ENCODE results near the gene CRLF2. TPM values are rescaled to one million over a fixed set of nuclear protein-coding genes. Genes with fewer than 3 reads are reported as not detected.

Gene CRLF2
- polyA plus RNA-seq, 3 donors = 0.11 to 0.17 TPM; not detected in 1

DNA sequence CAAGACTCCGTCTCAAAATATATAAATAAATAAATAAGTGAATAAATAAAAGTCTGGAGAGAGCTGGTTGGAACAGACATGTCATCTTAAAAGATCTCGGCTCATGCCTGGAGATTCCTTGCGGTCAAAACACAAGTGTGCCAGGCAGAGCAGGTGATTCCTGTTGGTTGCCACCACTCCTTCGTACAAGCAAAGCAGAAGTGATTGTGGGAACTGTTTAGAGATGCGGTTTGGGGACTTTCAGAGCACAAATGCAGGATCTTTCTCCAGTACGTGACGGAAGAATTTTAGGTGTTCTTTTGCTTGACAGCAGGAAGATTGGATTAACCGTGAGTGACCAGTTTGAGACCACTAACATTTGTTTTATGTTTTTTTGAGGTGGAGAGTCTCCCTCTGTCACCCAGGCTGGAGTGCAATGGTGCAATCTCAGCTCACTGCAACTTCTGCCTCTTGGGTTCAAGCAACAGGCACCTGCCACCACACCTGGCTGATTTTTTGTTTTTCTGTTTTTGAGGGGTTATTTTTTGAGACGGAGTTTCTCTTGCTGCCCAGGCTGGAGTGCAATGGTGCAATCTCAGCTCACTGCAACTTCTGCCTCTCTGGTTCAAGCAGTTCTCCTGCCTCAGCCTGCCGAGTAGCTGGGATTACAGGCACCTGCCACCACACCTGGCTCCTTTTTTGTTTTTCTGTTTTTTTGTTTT, 2.8 kb upstream of the CRLF2 start:
- Histone ChIP-seq H3K9ac (ENCODE audit: insufficient read depth, low read length, poor library complexity, severe bottlenecking) (no peak overlapping the region), H3K36me3 (replicated peaks in 1 of 2; ENCODE audit: control insufficient read depth in 1 of 2, insufficient read depth in 2 of 2, low read length in 2 of 2) (no peaks in the 10 kb centered on the region), H4K20me1 (ENCODE audit: insufficient read depth, low read length) (no peaks in the 10 kb centered on the region), H2AFZ (ENCODE audit: insufficient read depth, low read depth, low read length, poor library complexity, severe bottlenecking) (no peak overlapping the region), H3K9me3 (replicated peaks in 1 of 2; ENCODE audit: control insufficient read depth in 1 of 2, insufficient read depth in 1 of 2, low read length in 2 of 2) (no peaks in the 10 kb centered on the region), H3K27ac (ENCODE audit: low read depth in 1 of 2, low read length in 2 of 2) (no peak overlapping the region), H3K4me1 (ENCODE audit: control insufficient read depth in 1 of 2, insufficient read depth in 2 of 2, low read length in 2 of 2) (peaks cover 20 to 26% of the 10 kb centered on the region in 2 donors), H3K79me2 (ENCODE audit: insufficient read depth, low read length) (no peaks in the 10 kb centered on the region), H3K4me3 (replicated peaks in 1 of 3; ENCODE audit: low read depth in 2 of 3, low read length in 3 of 3) (peak overlapping the region in 1 of 3 experiments; percentile 30), H3K27me3 (ENCODE audit: control insufficient read depth in 2 of 2, insufficient read depth in 2 of 2, low read length in 2 of 2) (no peaks in the 10 kb centered on the region), H3K4me2 (replicated peaks; ENCODE audit: extremely low read depth, low read length, poor library complexity, severe bottlenecking) (peak overlapping the region; percentile 55)
- Mint-ChIP-seq H3K9me3 (peaks cover 0 to 8% (median 2%) of the 10 kb centered on the region in 7 donors), H3K27ac (peak overlapping the region; percentile 6 to 92 (median 75)), H3K4me1 (peaks cover 36% of the 10 kb centered on the region), H3K36me3 (no peaks in the 10 kb centered on the region), H3K4me3 (peak overlapping the region; percentile 37 to 83), H3K27me3 (ENCODE audit: low read depth in 3 of 3) (peaks cover 10 to 35% (median 16%) of the 10 kb centered on the region in 3 donors)
- no peak for TF ChIP-seq CTCF (IDR thresholded peaks at IDR 0.05)
- intact Hi-C loops (cut with micrococcal nuclease) = no loop called here
- WGBS (ENCODE audit: insufficient coverage) = 3% methylated on average over 8 of the region's 10 CpGs
- DNase-seq = peak; percentile 72 to 97 (median 82)

DNA sequence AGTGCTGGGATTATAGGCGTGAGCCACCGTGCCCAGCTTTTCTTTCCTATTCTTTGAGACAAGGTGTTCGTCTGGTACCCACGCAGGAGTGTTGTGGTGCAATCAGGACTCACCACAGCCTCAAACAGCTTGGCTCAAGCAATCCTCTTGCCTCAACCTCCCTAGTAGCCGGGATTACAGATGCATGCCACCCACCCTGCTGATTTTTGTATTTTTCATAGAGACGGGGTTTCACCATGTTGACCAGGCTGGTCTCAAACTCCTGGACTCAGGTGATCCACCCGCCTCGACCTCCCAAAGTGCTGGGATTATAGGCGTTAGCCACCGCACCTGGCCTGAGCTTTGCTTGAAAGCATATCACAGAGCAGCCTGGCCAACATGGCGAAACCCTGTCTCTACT, 1.5 kb upstream of the CRLF2 start:
- no peak overlapping the region for H3K27ac ChIP-seq (ENCODE audit: low read depth in 1 of 2, low read length in 2 of 2)
- no peak overlapping the region for H3K4me3 Mint-ChIP-seq
- peaks cover 10 to 35% (median 16%) of the 10 kb centered on the region in 3 donors for H3K27me3 Mint-ChIP-seq (ENCODE audit: low read depth in 3 of 3)
- H3K9ac ChIP-seq (ENCODE audit: insufficient read depth, low read length, poor library complexity, severe bottlenecking) = no peak overlapping the region
- peak overlapping the region in 4 of 7 donors; percentile 22 to 83 (median 58) for H3K27ac Mint-ChIP-seq
- no peak for TF ChIP-seq CTCF (IDR thresholded peaks at IDR 0.05)
- peaks cover 42% of the 10 kb centered on the region for H3K4me1 Mint-ChIP-seq
- no peaks in the 10 kb centered on the region for H3K79me2 ChIP-seq (ENCODE audit: insufficient read depth, low read length)
- intact Hi-C loops (cut with micrococcal nuclease) = no loop called here
- H3K27me3 ChIP-seq (ENCODE audit: control insufficient read depth in 2 of 2, insufficient read depth in 2 of 2, low read length in 2 of 2) = no peaks in the 10 kb centered on the region
- H3K4me2 ChIP-seq (replicated peaks; ENCODE audit: extremely low read depth, low read length, poor library complexity, severe bottlenecking) = no peak overlapping the region
- 94% methylated on average over 6 of the region's 11 CpGs for WGBS (ENCODE audit: insufficient coverage)
- no peaks in the 10 kb centered on the region for H3K9me3 ChIP-seq (replicated peaks in 1 of 2; ENCODE audit: control insufficient read depth in 1 of 2, insufficient read depth in 1 of 2, low read length in 2 of 2)
- no peaks in the 10 kb centered on the region for H3K36me3 ChIP-seq (replicated peaks in 1 of 2; ENCODE audit: control insufficient read depth in 1 of 2, insufficient read depth in 2 of 2, low read length in 2 of 2)
- no peak for DNase-seq
- H3K9me3 Mint-ChIP-seq = peaks cover 0 to 11% (median 2%) of the 10 kb centered on the region in 7 donors
- no peaks in the 10 kb centered on the region for H3K36me3 Mint-ChIP-seq
- H2AFZ ChIP-seq (ENCODE audit: insufficient read depth, low read depth, low read length, poor library complexity, severe bottlenecking) = no peak overlapping the region
- H4K20me1 ChIP-seq (ENCODE audit: insufficient read depth, low read length) = no peaks in the 10 kb centered on the region
- no peak overlapping the region for H3K4me3 ChIP-seq (replicated peaks in 1 of 3; ENCODE audit: low read depth in 2 of 3, low read length in 3 of 3)
- H3K4me1 ChIP-seq (ENCODE audit: control insufficient read depth in 1 of 2, insufficient read depth in 2 of 2, low read length in 2 of 2) = peaks cover 20 to 27% of the 10 kb centered on the region in 2 donors
